GM10847 (cell line): Measurements from ENCODE around the gene APPBP2.

Experiments
- POLR2A ChIP-seq: IDR thresholded peaks from 2 replicates; pipeline ENCODE4 v1.6.1; 2011; ENCODE audit not compliant: insufficient read length; ENCODE audit errors: extremely low read depth

APPBP2 gene

GRCh38 chr17:60425626-60426025, 100.4 kb downstream of the APPBP2 start:
- TF ChIP-seq POLR2A, result no peak

DNA sequence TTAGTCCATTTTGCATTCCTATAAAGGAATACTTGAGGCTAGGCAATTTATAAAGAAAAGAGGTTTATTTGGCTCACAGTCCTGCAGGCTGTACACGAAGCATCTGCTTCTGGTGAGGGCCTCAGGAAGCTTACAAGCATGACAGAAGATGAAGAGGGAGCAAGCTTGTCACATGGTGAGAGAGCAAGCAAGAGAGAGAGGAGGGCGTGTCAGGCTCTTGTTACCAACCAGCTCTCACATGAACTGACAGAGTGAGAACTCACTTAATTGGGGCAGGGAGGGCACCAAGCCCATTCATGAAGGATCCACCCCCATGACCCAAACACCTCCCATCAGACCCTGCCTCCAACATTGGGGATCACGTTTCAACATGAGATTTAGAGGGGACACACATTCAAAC, 102.2 kb downstream of the APPBP2 start:
- no peak for TF ChIP-seq POLR2A

- no peak for TF ChIP-seq POLR2A
Measured at GRCh38 chr17:60422162-60422665, 103.8 kb downstream of the APPBP2 start, which contains the start of gene CHCT1. Gene CHCT1, plus strand, starts transcription at chr17:60422489. Its CDS starts 104 bp downstream, at chr17:60422593.

DNA sequence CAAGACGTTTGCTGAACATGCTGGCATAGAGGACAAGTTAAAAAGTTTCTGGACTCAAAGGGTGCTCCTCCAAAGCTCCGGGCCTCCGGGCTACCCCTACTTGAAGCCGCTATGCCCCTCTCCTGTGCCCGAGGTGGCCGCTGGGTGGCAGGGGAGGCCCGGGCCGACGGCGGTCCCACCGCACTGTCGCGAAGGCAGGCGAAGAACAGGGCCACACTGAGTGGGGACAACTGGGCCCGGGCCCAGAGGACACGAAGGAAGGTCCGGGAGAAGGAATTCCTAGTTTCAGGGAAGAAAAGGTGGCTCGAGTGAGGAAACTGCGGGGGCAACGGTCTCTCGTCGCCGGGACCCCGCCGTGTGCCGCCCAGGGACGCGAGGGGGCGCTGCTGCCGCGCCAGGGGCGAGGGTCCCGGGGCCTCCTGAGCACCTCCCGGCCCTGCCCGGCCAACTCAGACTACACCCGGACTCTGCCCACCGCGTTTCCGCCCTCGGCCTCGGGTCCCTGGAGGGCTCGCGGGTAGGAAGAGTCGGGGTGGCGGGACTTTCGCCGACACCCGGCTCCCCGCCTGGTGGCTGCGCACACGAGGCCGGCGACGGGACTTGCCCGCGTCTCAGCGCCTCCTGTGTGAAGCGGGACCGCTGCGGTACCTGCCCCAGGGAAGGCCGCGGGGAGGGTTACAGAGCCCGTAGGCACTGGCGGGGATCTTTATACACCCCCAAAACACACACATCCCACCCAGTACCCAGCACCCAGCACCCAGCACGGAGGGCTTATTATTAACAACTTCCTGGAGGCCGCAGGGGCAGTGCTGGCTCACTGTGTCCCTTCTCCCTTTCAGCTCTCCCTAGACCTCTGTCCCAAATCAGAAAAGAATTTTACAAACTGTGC, 104.5 kb downstream of the APPBP2 start:
- TF ChIP-seq POLR2A, result no peak

DNA sequence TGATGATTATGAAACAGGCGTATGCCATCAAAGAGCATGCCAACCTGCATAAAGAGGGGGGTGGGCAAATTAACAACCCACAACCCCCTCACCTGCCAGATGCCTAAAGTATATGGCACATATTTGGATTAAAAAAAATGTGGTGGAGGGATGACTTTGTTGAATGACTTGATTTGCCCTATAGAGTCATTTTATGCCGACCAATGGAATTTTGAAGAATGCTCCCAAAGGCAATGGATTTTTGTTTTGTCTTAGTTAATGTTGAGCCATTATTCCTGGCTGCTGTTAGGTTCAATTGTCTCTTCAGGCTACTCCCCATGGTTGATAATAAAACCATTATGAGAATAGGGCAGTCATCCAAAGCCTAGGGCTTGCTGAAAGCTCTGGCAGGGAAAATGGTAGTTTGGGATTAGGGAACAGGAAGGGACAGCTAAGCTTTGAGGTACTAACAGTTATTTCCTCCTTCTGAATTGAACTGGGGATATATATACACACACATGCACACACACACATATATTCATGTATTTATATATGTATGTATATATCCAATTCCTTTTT, 109.6 kb downstream of the APPBP2 start:
- TF ChIP-seq POLR2A, result no peak

- TF ChIP-seq POLR2A, result no peak
Measured at GRCh38 chr17:60415146-60415545, 110.9 kb downstream of the APPBP2 start.

- TF ChIP-seq POLR2A, result no peak
Measured at GRCh38 chr17:60412701-60413100, 113.3 kb downstream of the APPBP2 start.

DNA sequence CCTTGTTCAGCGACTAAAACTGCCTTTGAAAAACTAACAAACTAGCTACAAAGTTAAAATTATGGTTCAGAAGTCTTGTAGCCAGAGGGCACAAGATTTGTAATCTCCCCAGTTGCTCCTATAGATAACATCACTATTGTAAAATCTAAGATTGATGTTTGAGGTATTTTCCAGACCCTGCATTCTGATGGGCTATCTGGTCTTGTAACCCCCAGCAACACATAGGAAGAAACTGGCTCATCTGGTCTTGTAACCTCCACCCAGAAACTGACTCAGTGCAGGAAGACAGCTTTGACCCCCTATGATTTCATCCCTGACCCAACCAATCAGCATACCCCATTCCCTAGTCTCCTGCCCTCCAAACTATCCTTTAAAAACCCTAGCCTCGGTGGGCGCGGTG, 116.0 kb downstream of the APPBP2 start:
- no peak for TF ChIP-seq POLR2A

DNA sequence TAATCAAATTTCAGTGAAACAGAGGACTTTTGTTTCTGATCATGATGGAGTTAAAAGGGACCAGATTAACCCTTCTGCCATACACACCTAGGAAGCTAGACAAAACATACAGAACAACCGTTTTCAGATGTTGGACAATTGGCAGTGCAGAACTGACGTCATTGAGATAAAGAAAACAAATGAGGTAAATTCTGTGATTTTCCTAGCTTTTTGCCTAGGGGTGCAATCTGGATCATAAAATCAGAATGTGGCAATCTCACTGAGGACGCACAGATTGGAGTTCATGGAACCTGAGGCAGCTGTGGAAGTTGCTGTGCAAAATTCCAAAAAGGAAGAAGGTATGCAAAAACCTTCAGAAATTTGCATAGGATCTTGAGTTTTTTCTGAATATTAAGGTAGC, 119.2 kb downstream of the APPBP2 start:
- no peak for TF ChIP-seq POLR2A

DNA sequence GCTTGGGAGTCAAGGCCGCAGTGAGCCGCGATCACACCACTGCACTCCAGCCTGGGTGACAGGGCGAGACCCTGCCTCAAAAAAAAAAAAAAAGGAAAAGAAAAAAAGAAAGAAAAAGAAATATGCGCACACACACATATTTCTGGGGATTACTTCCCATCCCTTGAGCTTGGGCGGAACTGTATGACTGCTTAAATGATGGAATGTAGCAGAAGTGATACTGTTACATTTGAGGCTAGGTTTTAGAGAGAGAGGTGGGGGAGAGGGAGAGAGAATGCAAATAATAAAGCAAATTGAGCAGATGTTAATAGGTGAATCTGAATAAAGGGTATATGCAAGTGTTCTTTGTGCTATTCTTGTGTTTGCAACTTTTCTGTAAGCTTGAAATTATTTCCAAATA, 122.1 kb downstream of the APPBP2 start:
- no peak for TF ChIP-seq POLR2A

GRCh38 chr17:60403523-60403810, 122.6 kb downstream of the APPBP2 start:
- no peak for TF ChIP-seq POLR2A

GRCh38 chr17:60401819-60402218, 124.2 kb downstream of the APPBP2 start:
- no peak for TF ChIP-seq POLR2A

GRCh38 chr17:60398227-60398959, 127.6 kb downstream of the APPBP2 start:
- no peak for TF ChIP-seq POLR2A

GRCh38 chr17:60396412-60396811, 129.6 kb downstream of the APPBP2 start:
- no peak for TF ChIP-seq POLR2A

DNA sequence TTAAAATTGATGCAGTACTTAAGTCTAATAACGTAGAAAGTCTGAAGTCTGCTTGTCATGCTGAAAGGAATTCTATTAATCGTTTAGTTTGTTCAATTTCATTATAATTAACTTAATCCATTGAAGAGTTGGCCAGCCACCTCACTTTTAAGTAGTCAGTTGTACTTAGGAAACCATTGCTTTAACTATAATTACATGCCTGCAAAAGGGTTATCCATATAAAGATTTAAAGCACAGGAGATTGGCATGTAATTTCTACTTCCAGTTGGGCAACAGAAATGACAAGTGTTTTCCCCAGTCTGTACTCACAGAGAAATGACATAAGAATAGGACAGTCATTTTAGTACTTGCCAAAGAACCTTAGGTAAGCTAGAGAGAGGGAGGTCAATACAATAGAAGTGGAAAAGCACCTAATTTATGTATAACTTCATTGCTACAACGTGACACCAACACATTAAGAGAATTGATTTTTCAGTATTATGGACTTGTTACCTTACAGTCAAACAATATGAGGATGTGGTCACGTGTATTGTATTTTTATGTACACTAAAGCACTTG, 130.5 kb downstream of the APPBP2 start:
- TF ChIP-seq POLR2A, result no peak
